Uterus (tissue), 4 donors: ENCODE data around the gene DMTF1. TPM values are rescaled to one million over a fixed set of nuclear protein-coding genes. Genes with fewer than 3 reads are reported as not detected.
"Not testable (repeated sequence)": the region's sequence is repeated elsewhere in the genome, so short reads cannot be mapped to it uniquely, and the experiment has no call there.

ENCODE experiments used
- DNase-seq, 2 donors: peaks; one replicate each; pipeline ENCODE4 v3.0.0-alpha.2; 2019 to 2020
- H3K27ac ChIP-seq, 2 donors: fragments of 200-600 bp; sonication (generic); 1 replicate in 1 of 2; 2 replicates in 1 of 2; pipeline ENCODE4 v1.5.1; 2016 to 2018
- H3K27me3 ChIP-seq, 2 donors: fragments of 200-600 bp; sonication (generic); one replicate each; pipeline ENCODE4 v1.5.1; 2018 to 2019; ENCODE audit warnings: control low read depth in 1 of 2
- H3K36me3 ChIP-seq, 2 donors: fragments of 200-600 bp; sonication (generic); one replicate each; pipeline ENCODE4 v1.5.1; 2019; ENCODE audit warnings: control low read depth in 1 of 2
- H3K4me1 ChIP-seq, 2 donors: fragments of 200-600 bp; sonication (generic); one replicate each; pipeline ENCODE4 v1.5.1; 2018 to 2019; ENCODE audit warnings: control low read depth in 1 of 2
- H3K4me3 ChIP-seq, 2 donors: fragments of 200-600 bp; sonication (generic); 1 replicate in 1 of 2; 2 replicates in 1 of 2; pipeline ENCODE4 v1.5.1; 2018 to 2019; ENCODE audit warnings: mild to moderate bottlenecking in 1 of 2
- H3K9me3 ChIP-seq, 2 donors: fragments of 200-600 bp; sonication (generic); one replicate each; pipeline ENCODE4 v1.5.1; 2019; ENCODE audit warnings: control low read depth in 1 of 2
- POLR2A ChIP-seq, 2 donors: fragments of 450-650 bp; IDR thresholded peaks; one replicate each; pipeline ENCODE4 v1.6.1; 2016; ENCODE audit warnings: antibody characterized with exemption in 2 of 2, mild to moderate bottlenecking in 1 of 2, moderate library complexity in 1 of 2
- intact Hi-C: fragments of 100-400 bp; cut with DNase I; formaldehyde crosslinking; loops from one replicate; pipeline ENCODE4 v1.15.1; 2023; ENCODE audit warnings: low total_unique reads
- total RNA-seq, 4 donors: library from RNA; depleted of rRNA in 3 of 4; stranded (reverse); fragments of >200 nt in 3 of 4; gene quantifications; one replicate each; pipeline versions ENCODE4 v1.1.0 to v1.2.4, GENCODE V29; 2014 to 2023
- TF ChIP-seq, protein P1 (sequence below), 4 experiments: fragments of 200-600 bp in 2 of 4; fragments of 450-650 bp in 2 of 4; sonication (generic) in 2 of 4; IDR thresholded peaks; one replicate each; pipeline ENCODE4 v1.5.1; 2016 to 2019; ENCODE audit warnings: antibody characterized with exemption in 4 of 4, mild to moderate bottlenecking in 2 of 4, moderate library complexity in 1 of 4
- donor health status: DM: yes; HTN: yes; CAD: no.

Gene DMTF1
- total RNA-seq, 4 donors from 2014 or later = 36.2 to 193 (median 138) TPM

- H3K4me3 ChIP-seq = no peak overlapping the region
- intact Hi-C loops = no loop called here
- DNase-seq = no peak
- no peaks in the 10 kb centered on the region for H3K27me3 ChIP-seq
- no peaks in the 10 kb centered on the region for H3K36me3 ChIP-seq
- no peaks in the 10 kb centered on the region for H3K4me1 ChIP-seq
- TF ChIP-seq, protein P1, sequence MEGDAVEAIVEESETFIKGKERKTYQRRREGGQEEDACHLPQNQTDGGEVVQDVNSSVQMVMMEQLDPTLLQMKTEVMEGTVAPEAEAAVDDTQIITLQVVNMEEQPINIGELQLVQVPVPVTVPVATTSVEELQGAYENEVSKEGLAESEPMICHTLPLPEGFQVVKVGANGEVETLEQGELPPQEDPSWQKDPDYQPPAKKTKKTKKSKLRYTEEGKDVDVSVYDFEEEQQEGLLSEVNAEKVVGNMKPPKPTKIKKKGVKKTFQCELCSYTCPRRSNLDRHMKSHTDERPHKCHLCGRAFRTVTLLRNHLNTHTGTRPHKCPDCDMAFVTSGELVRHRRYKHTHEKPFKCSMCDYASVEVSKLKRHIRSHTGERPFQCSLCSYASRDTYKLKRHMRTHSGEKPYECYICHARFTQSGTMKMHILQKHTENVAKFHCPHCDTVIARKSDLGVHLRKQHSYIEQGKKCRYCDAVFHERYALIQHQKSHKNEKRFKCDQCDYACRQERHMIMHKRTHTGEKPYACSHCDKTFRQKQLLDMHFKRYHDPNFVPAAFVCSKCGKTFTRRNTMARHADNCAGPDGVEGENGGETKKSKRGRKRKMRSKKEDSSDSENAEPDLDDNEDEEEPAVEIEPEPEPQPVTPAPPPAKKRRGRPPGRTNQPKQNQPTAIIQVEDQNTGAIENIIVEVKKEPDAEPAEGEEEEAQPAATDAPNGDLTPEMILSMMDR (IDR thresholded peaks at IDR 0.05) = no peak
- no peak for TF ChIP-seq POLR2A (IDR thresholded peaks at IDR 0.05)
- no peak overlapping the region for H3K27ac ChIP-seq
- no peaks in the 10 kb centered on the region for H3K9me3 ChIP-seq
These were observed 41.5 kb upstream of the DMTF1 start for GRCh38 chr7:87110778-87111177.

GRCh38 chr7:87111877-87112276 is 40.4 kb upstream of the DMTF1 start:
- intact Hi-C loops = no loop called here
- Histone ChIP-seq H3K27ac (no peak overlapping the region), H3K4me3 (no peak overlapping the region), H3K4me1 (no peaks in the 10 kb centered on the region), H3K36me3 (no peaks in the 10 kb centered on the region), H3K27me3 (no peaks in the 10 kb centered on the region), H3K9me3 (no peaks in the 10 kb centered on the region)
- TF ChIP-seq POLR2A (IDR thresholded peaks at IDR 0.05) = no peak
- TF ChIP-seq, protein P1 (IDR thresholded peaks at IDR 0.05) = no peak
- DNase-seq = no peak

- H3K27ac ChIP-seq = no peak overlapping the region
- intact Hi-C loops = no loop called here
- H3K9me3 ChIP-seq = no peaks in the 10 kb centered on the region
- DNase-seq = no peak
- no peaks in the 10 kb centered on the region for H3K4me1 ChIP-seq
- TF ChIP-seq, protein P1 (IDR thresholded peaks at IDR 0.05) = no peak
- TF ChIP-seq POLR2A (IDR thresholded peaks at IDR 0.05) = no peak
- no peak overlapping the region for H3K4me3 ChIP-seq
- H3K36me3 ChIP-seq = no peaks in the 10 kb centered on the region
- H3K27me3 ChIP-seq = no peaks in the 10 kb centered on the region
These were observed 39.2 kb upstream of the DMTF1 start for GRCh38 chr7:87113077-87113476.

GRCh38 chr7:87113904-87114303 is 38.3 kb upstream of the DMTF1 start:
- H3K4me3 ChIP-seq, intact Hi-C loops, H3K9me3 ChIP-seq, H3K4me1 ChIP-seq, DNase-seq, H3K27me3 ChIP-seq, H3K36me3 ChIP-seq, H3K27ac ChIP-seq: not testable (repeated sequence)

DNA sequence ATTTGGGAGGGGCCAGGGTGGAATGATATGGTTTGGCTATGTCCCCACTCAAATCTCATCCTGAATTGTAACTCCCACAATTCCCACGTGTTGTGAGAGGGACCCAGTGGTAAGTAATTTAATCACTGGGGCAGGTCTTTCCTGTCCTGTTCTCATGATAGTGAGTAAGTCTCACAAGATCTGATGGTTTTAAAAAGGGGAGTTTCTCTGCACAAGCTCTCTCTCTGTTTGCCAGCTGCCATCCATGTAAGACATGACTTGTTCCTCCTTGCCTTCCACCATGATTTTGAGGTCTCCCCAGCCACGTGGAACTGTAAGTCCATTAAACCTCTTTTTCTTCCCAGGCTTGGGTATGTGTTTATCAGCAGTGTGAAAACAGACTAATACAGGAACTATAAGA is 36.5 kb upstream of the DMTF1 start:
- H3K27me3 ChIP-seq, intact Hi-C loops: not testable (repeated sequence)

DNA sequence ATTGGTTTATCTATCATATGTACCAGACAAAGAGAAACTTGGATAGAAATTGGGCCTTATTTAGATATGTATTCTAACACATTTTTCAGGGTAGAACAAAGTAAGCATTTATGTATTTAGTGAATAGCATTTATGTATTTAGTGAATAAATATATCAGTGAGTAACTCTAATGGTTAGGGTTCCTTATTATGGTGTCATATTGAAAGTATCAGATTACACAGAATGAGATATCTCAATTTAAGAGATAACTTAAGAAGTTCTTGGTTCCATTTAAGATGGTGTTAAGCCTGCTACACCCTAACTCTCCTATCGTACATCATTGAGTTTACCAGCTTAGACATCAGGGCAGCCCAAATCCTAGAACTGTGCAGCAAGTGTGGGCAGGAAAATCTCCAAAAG is 35.9 kb upstream of the DMTF1 start:
- Histone ChIP-seq H3K27ac (no peak overlapping the region), H3K36me3 (no peaks in the 10 kb centered on the region), H3K27me3 (no peaks in the 10 kb centered on the region), H3K9me3 (no peaks in the 10 kb centered on the region), H3K4me1 (no peaks in the 10 kb centered on the region), H3K4me3 (no peak overlapping the region)
- no peak for DNase-seq
- intact Hi-C loops = no loop called here
- no peak for TF ChIP-seq POLR2A (IDR thresholded peaks at IDR 0.05)
- TF ChIP-seq, protein P1 (IDR thresholded peaks at IDR 0.05) = no peak

More for the DNA sequence above, 36.5 kb upstream of the DMTF1 start:
- not testable (repeated sequence) for H3K36me3 ChIP-seq, DNase-seq, H3K27ac ChIP-seq, H3K4me3 ChIP-seq, H3K4me1 ChIP-seq, H3K9me3 ChIP-seq
